ENCODE results near the gene TCEAL1.
A peak's percentile ranks its signal among the peaks of the same experiment; 100 is the strongest.
"Not testable (repeated sequence)": the region's sequence is repeated elsewhere in the genome, so short reads cannot be mapped to it uniquely, and the experiment has no call there.

TCEAL1 gene, protein sequence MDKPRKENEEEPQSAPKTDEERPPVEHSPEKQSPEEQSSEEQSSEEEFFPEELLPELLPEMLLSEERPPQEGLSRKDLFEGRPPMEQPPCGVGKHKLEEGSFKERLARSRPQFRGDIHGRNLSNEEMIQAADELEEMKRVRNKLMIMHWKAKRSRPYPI

DNA sequence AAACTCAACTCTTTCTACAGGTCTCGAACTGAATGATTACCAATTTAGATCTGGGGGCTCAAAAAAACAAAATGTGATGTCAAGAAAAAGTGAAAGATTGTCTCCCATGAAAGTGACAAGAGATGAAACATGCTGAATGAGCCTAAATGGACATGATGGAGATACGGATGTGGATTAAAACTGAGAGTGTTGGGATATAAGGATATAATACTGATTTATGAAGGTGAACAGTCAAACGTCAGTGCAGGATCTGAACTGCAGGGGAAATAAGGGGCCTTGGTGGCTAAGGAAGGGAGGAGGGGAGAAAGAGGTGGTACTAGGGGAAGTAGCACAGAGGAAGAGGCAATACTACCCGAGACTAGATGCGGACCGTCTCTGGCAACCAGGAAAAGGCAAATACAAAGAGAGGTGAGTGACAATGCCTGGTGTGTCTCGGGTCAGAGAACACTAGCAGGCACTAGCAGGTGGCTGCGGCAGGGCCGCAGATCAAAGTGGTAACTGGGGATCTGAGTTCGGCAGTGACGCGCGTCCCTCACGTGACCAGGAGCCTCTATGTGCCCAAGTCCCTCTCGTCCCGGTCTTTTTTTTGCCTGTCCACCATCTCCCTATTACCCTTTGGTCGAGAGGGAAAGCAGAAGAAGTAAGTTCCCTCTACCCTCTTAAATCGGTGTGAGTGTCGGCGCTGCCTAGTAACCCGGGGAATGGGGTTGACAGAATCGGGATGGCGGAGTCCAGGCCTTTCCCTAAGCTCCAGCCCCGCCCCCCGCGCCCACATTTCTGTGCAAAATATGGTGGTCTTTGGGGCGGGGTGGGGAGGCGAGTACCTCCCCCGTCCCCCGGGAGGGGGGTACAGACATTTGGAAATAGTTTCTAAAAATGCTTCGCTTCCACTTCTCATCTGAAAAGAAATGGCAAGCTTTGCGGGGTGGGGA is at the start of gene TCEAL1:
TSS of gene TCEAL1 (plus strand) at position 590 of the 932 bp plus-strand sequence. CDS start 942 bp downstream, outside the sequence.
- peak; percentile 1 to 78 (median 47) for DNase-seq

DNA sequence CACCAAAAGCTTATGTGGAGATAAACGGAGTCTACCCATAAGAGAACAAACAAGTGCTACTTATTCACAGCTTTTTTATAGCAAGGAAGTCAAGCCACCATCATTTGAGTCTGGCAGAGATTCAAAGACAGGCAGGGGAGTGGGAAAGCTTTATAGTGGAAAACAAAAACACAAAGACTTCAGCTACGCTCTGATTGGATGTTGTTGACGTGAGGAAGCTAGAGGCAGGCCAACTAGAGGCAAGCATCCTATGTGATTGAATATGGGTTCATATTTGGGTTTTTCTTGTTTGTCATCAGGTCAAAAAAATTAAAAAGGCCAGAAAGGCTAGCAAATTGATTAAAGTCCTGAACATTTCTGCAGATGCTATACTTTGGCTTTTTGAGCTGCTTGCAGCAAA is 44.2 kb upstream of the TCEAL1 start:
- DNase-seq, result peak in 3 of 51 donors; percentile 0 to 12 (median 1)

DNA sequence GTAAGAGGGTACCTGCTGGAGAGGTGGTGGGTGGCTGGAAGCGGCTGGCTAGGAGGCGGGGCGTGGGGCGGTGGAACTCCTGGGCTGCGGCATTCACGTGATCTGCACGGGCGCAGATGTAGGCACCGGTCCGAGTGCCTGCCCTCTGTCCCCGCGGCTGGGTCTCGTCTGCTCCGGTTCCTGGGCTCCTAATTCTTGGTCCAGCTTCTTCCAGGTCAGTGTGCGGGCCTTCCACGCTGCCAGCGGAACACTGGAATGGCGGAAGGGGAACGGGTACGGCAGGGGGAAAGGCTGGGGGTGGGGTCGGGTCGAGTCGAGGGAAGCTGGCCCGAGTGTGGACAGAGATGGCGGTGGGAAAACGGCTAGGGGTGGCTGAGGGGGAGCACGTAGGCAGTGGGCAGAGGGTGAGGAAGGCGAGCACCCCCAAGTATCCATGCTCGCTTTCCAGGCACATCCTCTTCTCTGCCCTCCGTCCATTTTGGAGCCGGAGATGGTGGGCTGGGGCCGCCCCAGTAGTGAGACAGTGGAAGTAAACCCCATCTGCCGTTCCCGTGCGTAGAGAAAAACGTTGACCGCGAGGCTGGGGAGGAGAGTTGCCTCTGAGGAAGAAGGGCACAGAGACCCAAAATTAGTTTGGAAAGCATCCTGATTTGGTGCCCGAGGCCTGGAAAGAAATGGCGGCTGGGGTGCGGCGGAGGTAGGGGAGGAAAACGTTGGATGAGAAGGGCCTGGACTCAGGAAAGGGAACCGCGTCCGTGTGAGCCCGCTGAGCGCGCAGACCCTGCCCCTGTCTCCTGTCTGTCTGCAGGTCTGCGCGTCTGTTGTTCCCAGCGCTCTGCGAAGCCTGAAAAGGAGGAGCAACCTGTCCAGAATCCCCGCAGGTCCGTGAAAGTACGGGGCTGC is 43.1 kb upstream of the TCEAL1 start, which contains the start of gene TCEAL4:
TSS of gene TCEAL4 (plus strand) at position 105 of the 903 bp plus-strand sequence. CDS start 1,161 bp downstream, outside the sequence.
- peak in 50 of 51 donors; percentile 1 to 71 (median 37) for DNase-seq

DNA sequence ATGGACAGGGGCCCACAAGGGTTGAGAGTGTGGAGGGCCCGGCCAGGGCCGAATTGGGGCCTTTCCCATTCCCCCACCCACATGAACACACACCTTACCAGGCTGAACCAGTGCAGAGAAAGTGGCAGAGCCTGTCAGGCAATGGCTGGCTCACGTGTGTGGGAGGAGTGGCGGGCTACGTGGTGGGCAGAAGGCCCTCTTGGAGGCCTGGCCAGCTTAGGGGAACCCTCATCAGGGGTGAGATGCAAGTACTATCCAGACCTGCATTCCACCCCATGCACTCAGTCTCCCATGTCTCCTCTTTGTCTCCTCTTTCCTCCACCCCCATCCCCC is 42.5 kb upstream of the TCEAL1 start:
- DNase-seq, result peak in 23 of 51 donors; percentile 0 to 39 (median 7)

DNA sequence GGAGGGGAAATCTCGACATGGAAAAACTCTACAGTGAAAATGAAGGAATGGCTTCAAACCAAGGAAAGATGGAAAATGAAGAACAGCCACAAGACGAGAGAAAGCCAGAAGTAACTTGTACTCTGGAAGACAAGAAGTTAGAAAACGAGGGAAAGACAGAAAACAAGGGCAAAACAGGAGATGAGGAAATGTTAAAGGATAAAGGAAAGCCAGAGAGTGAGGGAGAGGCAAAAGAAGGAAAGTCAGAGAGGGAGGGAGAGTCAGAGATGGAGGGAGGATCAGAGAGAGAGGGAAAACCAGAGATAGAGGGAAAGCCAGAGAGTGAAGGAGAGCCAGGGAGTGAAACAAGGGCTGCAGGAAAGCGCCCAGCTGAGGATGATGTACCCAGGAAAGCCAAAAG is 42.1 kb upstream of the TCEAL1 start:
- DNase-seq, result no peak

DNA sequence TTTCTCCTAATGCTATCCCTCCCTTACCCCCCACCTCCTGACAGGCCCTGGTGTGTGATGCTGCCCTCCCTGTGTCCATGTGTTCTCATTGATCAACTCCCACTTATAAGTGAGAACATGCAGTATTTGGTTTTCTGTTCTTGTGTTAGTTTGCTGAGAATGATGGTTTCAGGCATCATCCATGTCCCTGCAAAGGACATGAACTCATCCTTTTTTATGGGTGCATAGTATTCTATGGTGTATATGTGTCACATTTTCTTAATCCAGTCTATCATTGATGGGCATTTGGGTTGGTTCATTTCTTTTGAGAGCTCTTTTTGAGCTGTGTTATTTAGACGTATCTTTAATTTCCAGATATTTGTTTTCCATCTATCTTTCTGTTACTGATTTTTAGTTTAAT is 36.5 kb upstream of the TCEAL1 start:
- not testable (repeated sequence) for DNase-seq

DNA sequence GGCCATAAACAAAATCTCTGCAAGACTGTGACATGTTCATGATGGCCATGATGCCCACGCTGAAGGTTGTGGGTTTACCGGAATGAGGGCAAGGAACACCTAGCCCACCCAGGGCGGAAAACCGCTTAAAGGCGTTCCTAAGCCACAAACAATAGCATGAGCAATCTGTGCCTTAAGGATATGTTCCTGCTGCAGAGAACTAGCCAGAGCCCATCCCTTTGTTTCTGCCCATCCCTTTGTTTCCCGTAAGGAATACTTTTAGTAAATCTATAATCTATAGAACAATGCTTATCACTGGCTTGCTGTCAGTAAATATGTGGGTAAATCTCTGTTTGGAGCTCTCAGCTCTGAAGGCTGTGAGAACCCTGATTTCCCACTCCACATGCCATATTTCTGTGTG is 33.6 kb upstream of the TCEAL1 start:
- DNase-seq, result not testable (repeated sequence)

DNA sequence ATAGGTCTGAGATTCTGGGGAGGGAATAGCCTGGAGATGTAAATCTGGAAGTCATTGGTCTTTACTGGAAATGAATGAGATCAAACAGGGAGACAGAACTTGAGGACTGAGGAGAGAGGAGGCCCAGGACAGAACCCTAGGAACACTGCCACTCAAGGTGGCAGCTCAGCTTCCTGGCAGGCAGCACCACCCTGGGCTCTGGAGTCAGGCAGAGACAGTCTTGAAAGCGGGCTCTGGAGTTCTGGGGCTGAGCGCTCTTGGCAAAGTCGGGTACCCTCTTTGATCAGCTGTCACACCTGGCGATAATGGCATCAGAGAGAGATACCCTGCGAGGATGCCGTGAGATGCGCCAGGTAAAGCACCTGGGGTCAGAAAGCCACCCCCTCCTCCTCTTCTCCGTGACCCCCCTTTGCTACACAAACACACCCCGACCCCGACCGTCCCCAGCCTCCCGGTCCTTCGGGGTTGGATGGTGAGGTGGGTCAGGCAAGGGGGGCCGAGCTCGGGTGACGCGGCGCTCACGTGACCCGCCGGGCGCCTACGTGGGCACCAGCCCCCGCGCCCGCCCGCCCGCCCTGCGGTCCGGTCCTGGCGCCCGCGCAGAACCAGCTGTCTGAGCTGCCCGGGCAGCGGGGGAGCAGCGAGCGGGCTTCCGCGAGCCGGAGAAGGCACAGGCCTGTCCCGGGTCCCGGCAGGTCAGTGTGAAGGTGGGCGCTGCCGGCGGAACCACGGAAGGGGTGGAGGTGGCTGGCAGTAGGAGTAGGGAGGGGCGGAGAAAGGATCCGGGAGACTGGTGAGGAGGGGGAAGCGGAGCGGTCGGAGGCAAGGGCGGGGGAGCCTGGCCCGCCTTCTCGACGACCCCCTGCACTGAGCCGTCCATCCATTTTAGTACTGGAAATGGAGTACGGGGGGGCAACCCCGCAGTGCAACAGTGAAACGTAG is 21.1 kb upstream of the TCEAL1 start, which contains the start of gene TCEAL3:
TSS of gene TCEAL3 (plus strand) at position 600 of the 942 bp plus-strand sequence. CDS start 1,102 bp downstream, outside the sequence.
- DNase-seq, result peak in 49 of 51 donors; percentile 3 to 80 (median 42)

DNA sequence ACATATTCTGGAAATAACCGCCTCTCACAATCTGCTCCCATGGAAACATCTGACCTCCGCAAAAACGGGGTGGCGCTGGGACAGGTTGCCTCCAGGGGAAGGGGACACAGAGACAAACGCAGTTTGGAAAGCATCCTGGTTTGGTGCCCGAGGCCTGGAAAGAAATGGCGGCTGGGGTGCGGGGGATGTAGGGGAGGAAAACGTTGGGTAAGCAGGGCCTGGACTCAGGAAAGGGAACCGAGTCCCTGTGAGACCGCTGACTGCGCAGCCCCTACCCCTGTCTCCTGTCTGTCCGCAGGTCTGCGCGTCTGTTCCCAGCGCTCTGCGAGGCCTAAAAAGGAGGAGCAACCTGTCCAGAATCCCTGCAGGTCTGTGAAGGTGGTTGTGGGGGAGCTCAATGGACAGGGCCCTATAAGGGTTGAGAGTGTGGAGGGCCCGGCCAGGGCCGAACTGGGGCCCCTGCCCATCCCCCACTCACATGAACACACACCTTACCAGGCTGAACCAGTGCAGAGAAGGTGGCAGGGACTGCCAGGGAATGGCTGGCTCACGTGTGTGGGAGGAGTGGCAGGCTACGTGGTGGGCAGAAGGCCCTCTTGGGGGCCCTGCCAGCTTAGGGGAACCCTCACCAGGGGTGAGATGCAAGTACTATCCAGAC is 20.3 kb upstream of the TCEAL1 start:
- DNase-seq, result peak in 14 of 51 donors; percentile 1 to 56 (median 15)

DNA sequence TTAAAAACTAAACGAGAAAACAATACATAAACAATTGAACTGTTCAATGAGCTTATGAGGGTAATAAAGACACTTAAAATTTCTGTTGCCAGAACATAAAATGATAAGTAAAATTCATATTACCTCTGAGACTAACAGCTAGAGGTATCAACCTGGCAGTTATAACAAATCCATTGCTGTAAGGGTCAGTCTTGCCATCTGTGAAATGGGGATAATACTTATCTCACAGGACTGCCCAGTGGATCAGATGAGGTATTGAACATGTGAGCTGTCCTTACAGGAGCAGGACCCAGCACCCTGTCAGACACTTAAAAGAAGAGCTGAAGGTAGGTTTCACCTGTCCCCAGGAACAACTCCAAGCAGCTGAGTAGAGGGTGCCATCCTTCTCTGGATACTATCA is 18.5 kb upstream of the TCEAL1 start:
- DNase-seq, result no peak

DNA sequence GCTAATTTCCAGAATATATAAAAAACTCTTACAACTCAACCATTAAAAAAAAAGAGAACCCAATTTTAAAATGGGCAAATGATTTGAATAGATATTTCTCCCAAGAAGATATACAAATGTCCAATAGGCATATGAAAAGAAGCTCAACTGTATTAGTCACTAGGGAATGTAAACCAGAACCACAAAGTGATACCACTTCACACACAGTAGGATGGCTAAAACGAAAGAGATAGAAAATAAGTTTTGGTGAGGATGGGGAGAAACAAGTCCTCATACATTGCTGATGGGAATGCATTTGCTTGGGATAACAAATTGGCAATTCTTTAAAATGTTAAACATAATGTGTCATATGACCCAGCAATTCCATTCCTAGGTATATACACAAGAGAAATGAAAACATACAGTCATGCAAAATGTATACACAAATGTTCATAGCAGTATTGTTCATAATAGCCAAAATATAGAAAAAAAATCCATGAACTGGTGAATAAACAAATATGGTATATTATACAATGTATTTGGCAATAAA is 15.3 kb upstream of the TCEAL1 start:
- DNase-seq, result no peak

DNA sequence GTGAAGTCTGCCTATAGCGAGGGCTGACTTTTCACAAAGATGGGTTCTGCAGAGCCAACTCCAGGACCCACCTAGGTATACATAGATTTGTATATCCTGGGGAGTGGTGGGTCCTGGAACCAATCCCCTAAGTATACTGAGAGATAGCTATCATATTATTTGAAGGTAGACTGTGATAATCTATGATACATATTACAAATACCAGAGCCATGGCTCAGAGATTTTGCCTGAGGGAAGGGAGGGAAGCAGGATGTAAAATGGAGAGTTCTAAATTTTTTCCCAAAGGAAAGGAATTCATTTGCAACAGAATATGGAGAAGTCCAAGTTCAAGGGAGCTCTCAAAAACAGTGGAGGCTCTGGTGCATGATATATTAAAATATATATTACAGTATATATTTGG is 13.8 kb upstream of the TCEAL1 start:
- DNase-seq, result no peak

DNA sequence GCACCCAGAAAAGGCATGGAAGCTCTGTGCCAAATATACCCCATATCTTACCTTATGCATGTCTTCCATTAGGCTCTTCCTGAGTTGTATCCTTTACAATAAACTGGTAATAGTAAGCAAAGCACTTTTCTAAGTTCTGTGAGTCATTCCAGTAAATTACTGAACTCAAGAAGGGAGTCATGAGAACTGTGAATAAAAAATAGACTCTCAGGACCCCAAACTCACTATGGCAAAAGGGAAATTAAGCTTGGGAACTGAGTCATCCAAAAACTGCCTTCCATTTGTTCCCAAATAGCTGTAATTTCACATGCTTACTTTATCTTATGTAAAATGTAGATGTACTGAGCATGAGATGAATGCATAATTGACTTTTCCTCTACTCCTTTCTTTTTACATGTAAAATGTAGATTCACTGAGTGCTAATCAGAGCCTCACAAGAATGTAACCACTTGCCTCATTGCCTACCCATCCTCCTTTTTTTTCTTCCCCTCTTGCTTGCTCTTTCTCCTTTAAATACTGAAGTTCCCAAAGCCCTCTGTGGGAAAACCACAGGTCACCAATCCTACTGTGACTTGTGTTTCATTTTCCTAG is 12.9 kb upstream of the TCEAL1 start:
- no peak for DNase-seq

DNA sequence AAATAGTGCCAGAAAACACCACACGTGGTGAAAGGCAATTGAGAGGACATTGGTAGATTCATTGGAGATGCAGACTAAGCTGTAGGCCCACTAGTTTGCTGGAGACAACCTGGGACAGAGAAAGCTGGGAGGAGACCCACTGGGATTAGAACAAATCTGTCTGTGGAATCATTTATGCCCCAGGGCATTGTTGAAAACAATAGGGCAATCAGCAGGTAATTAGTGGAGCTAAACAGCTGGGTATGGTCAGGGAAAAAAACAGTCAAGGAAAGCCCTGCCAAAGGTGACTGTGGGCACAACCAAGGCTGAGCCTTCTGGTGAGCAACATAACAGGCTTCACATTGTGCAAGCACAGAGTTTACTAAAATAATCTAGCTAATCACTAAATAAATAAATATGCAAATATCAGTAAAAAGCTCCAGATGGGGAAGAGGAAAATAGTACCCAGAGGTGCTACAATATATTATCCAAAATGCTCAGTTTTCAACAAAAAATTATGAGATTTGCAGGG is 12.0 kb upstream of the TCEAL1 start:
- no peak for DNase-seq

DNA sequence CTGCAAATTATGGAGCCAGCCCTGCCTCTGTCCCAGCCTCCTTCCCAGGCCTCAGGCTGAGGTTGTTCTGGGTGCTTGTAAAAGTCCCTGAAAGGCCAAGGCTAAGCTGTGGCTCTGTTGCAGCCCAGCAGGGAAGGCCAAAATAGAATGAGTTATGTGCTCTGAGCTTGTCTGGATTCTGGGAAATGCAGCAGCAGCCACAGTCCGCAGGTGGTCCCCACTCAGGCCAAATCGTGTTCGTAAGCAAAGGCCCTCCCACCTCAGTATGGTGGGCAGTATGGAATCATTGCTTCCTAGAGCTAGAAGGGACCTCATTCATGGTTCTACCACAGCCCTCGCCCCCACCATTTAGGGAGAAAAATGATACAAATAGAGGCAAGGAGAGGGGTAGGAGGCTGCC is 4.7 kb upstream of the TCEAL1 start:
- DNase-seq, result peak in 1 of 51 donors; percentile 1

DNA sequence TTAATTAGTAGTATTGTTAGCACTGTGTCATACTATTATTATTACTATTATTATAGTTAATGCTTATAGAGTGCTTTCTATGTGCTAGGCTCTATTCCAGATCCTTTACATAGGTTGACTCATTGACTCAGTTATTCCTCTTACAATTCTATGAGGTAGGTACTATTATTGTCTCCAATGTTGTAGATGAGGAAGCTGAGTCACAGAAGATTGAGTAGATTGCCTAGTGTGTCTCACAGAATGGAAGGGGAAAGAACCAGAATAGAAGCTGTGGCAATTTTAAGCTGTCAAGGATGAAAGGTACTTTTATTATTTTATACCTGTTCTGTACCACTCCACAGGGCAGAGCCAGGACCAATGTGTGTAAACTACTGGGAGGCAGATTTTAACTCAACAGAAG is 1.9 kb upstream of the TCEAL1 start:
- DNase-seq, result no peak

DNA sequence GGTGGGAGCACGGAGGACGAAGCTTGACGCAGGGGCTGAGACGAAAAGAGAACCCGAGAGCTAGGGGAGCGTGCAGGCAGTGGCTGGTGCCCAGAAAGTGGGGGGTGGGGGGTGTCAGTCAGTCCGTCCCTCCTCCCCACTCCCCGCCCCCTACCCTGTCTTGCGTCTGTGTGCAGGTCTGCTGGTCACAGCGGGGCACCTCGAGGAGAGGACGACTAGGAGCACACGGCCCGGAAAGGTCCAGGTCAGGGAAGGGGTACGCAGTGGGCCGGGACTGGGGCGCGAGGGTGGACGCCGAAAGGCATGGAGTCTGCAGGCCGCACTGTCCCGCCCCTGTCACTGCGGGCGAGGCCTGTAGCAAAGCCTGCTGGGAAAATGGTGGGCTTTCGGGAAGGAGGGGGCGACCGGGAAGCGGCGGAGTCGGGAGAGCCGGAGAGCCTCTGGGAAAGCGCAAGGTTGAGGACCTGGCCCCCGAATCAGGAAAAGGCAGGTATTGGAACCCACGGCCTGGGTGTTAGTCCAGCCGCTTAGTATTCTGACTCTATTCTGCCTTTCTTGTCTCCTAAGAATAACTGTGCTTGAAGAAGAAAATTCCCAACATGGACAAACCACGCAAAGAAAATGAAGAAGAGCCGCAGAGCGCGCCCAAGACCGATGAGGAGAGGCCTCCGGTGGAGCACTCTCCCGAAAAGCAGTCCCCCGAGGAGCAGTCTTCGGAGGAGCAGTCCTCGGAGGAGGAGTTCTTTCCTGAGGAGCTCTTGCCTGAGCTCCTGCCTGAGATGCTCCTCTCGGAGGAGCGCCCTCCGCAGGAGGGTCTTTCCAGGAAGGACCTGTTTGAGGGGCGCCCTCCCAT is 769 bp downstream of the TCEAL1 start:
- DNase-seq, result peak in 50 of 51 donors; percentile 1 to 84 (median 56)

DNA sequence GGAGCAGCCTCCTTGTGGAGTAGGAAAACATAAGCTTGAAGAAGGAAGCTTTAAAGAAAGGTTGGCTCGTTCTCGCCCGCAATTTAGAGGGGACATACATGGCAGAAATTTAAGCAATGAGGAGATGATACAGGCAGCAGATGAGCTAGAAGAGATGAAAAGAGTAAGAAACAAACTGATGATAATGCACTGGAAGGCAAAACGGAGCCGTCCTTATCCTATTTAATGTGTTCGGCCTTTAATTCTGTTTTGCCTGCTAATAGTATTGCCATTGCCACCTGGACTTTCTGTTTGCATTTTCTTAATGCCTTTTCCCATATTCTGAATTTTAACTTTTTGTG is 1.4 kb downstream of the TCEAL1 start:
- DNase-seq, result no peak

Data from hypothalamus (tissue), 51 donors.